Kidney epithelial cell (primary cell): ENCODE data around the gene ANKRD33B. TPM values are rescaled to one million over a fixed set of nuclear protein-coding genes. Genes with fewer than 3 reads are reported as not detected.

ENCODE experiments used
- DNase-seq: peaks from one replicate; pipeline ENCODE4 v3.0.0-alpha.2; 2010; ENCODE audit warnings: low read depth
- H3K27me3 ChIP-seq: 2 replicates; pipeline ENCODE4 v1.6.0; 2011; ENCODE audit warnings: low read length; ENCODE audit not compliant: control insufficient read depth, insufficient read depth
- H3K36me3 ChIP-seq: 2 replicates; pipeline ENCODE4 v1.5.1; 2011; ENCODE audit warnings: low read length; ENCODE audit not compliant: control insufficient read depth, insufficient read depth
- H3K4me3 ChIP-seq: 2 replicates; pipeline ENCODE4 v1.5.1; 2011; ENCODE audit warnings: low read depth, mild to moderate bottlenecking, control low read depth, low read length
- total RNA-seq: library from RNA; depleted of rRNA; stranded (reverse); fragments of >200 nt; gene quantifications from 2 replicates; pipeline ENCODE4 v1.2.3, GENCODE V29; 2015
- TF ChIP-seq, protein P1 (sequence below): IDR thresholded peaks from 2 replicates; pipeline ENCODE4 v1.5.1; 2011; ENCODE audit warnings: mild to moderate bottlenecking, moderate library complexity, low read length, control low read depth, inconsistent platforms; ENCODE audit not compliant: insufficient read depth, poor library complexity, severe bottlenecking

The ANKRD33B gene
- total RNA-seq, 1 donor from 2014 or later: 5.0 TPM

DNA sequence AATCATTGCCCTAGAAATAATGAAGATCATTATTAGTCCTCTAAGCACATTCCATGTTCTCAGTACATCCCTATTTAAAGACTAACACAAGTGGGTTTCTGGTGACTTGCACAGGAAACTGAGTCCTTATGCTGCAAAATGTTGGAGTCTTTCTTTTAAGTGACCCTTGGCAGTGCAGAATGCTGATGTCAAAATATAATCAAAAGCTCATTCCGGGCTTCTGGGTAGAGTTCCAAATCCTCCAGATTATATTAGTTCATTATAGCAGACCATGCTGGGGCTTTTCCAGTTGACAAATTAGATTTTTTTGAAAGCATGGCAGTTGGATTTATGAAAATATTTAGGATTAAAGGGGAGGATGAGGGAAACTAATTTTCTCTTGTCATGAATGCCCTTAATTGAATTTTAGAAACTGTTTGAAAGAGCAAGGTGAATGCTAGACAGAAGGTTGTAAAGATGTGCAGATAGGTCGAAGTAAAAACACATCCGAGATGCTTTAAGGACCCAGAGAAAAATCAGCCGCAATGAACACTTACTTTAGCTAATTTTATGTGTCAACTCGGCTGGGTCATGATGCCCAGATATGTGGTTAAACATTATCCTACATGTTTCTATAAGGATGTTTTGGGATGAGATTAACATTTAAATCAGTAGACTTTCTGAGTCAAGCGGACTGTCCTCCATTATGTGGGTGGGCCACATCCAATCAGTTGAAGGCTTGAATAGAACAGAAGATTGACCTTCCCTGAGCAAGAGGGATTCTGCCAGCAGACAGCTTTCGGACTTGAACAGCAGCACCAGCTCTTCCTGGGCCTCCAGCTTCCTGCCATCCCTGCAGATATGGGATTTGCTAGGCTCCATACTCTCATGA lies 108.5 kb downstream of the ANKRD33B start:
- Histone ChIP-seq H3K27me3 (peaks cover 3% of the 10 kb centered on the region), H3K4me3 (no peak overlapping the region), H3K36me3 (no peaks in the 10 kb centered on the region)
- TF ChIP-seq, protein P1, sequence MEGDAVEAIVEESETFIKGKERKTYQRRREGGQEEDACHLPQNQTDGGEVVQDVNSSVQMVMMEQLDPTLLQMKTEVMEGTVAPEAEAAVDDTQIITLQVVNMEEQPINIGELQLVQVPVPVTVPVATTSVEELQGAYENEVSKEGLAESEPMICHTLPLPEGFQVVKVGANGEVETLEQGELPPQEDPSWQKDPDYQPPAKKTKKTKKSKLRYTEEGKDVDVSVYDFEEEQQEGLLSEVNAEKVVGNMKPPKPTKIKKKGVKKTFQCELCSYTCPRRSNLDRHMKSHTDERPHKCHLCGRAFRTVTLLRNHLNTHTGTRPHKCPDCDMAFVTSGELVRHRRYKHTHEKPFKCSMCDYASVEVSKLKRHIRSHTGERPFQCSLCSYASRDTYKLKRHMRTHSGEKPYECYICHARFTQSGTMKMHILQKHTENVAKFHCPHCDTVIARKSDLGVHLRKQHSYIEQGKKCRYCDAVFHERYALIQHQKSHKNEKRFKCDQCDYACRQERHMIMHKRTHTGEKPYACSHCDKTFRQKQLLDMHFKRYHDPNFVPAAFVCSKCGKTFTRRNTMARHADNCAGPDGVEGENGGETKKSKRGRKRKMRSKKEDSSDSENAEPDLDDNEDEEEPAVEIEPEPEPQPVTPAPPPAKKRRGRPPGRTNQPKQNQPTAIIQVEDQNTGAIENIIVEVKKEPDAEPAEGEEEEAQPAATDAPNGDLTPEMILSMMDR: no peak
- no peak for DNase-seq

DNA sequence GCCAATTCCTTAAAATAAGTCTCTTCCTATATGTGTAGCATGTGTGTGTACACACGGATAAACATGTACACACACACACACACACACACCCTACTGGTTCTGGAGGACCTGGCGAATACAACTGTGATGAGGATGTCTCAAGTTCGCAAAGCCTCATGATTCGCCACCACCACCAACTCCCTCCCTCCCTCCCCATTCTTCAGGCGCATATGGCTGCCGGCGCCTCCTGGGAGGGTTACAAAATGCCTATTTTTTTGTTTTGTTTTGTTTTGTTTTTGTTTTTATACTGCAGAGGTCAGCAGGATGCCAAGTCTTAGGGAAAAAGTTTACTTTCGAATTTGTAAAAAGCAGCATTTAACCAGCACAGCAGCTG lies 109.1 kb downstream of the ANKRD33B start:
- no peak overlapping the region for H3K4me3 ChIP-seq
- peaks cover 3% of the 10 kb centered on the region for H3K27me3 ChIP-seq
- DNase-seq: no peak
- TF ChIP-seq, protein P1: no peak
- no peaks in the 10 kb centered on the region for H3K36me3 ChIP-seq

GRCh38 chr5:10673407-10673806 lies 109.5 kb downstream of the ANKRD33B start:
- Histone ChIP-seq H3K27me3 (peaks cover 3% of the 10 kb centered on the region), H3K36me3 (no peaks in the 10 kb centered on the region), H3K4me3 (no peak overlapping the region)
- TF ChIP-seq, protein P1: no peak
- no peak for DNase-seq

- Histone ChIP-seq H3K27me3 (peaks cover 3% of the 10 kb centered on the region), H3K36me3 (no peaks in the 10 kb centered on the region), H3K4me3 (no peak overlapping the region)
- TF ChIP-seq, protein P1: no peak
- DNase-seq: no peak
Observed at GRCh38 chr5:10674096-10674495, 110.2 kb downstream of the ANKRD33B start.

- no peak for DNase-seq
- Histone ChIP-seq H3K27me3 (peaks cover 3% of the 10 kb centered on the region), H3K4me3 (no peak overlapping the region), H3K36me3 (peaks cover 2% of the 10 kb centered on the region)
- TF ChIP-seq, protein P1: no peak
Observed at GRCh38 chr5:10674582-10674981, 110.7 kb downstream of the ANKRD33B start.
